Astrocyte (in vitro differentiated cells and primary cell): ENCODE data around the gene NKIRAS1.

Experiments used
- CTCF ChIP-seq: IDR thresholded peaks from 2 replicates; pipeline ENCODE4 v1.5.1; 2011; ENCODE audit warnings: low read depth, mild to moderate bottlenecking, inconsistent platforms, low read length, moderate library complexity; ENCODE audit not compliant: insufficient read depth
- EZH2 ChIP-seq: IDR thresholded peaks from 2 replicates; pipeline ENCODE4 v1.6.1; 2012; ENCODE audit warnings: mild to moderate bottlenecking, low read length, inconsistent platforms; ENCODE audit not compliant: insufficient read depth

GRCh38 chr3:23945663-23945912, 28.8 kb upstream of the NKIRAS1 start:
- no peak for TF ChIP-seq CTCF
- no peak for TF ChIP-seq EZH2
